Ovary (tissue), 3 donors: Measurements from ENCODE around the gene EEFSEC.

Experiments used
- POLR2A ChIP-seq: fragments of 450-650 bp; IDR thresholded peaks from one replicate; pipeline ENCODE4 v1.6.1; 2017; ENCODE audit warnings: antibody characterized with exemption, mild to moderate bottlenecking, moderate library complexity
- TF ChIP-seq, protein P1 (sequence below), 3 donors: fragments of 450-650 bp in 2 of 3; fragments of 200-600 bp in 1 of 3; IDR thresholded peaks; one replicate each; pipeline versions ENCODE4 v1.5.1 to v1.8.0; 2016 to 2022; ENCODE audit warnings: antibody characterized with exemption in 3 of 3, mild to moderate bottlenecking in 1 of 3
- donor health status: DM: no; HTN: no; CAD: no.

DNA sequence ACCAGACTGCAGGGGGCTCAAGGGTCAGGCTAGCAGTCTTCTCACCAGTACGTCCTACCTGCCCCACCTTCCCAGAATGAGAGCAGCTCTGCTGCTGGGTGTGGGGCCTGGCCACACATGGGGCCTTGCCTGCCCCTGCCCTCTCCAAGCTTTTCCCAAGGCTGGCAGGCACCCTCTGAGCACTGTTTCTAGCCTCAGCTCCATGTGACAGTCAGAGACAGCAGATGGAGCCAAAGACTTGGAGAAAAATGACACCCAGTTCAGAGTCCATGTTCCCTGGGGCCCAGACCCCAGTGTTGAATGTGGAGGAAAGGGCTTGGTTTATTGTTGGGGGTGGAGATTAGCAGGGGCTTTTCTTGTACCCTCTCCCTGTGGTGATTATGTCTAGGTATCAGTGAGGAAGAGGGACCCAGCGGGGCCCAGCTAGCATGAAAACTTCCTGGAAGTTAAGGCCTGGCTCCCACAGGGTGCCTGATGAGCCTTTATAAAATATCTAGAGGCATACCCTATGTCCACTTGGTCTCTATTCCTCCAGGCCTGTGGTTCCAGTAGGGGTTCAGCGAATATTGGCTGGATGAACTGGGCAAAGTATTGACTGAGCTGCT lies 153.8 kb downstream of the EEFSEC start:
- TF ChIP-seq POLR2A: no peak
- TF ChIP-seq, protein P1, sequence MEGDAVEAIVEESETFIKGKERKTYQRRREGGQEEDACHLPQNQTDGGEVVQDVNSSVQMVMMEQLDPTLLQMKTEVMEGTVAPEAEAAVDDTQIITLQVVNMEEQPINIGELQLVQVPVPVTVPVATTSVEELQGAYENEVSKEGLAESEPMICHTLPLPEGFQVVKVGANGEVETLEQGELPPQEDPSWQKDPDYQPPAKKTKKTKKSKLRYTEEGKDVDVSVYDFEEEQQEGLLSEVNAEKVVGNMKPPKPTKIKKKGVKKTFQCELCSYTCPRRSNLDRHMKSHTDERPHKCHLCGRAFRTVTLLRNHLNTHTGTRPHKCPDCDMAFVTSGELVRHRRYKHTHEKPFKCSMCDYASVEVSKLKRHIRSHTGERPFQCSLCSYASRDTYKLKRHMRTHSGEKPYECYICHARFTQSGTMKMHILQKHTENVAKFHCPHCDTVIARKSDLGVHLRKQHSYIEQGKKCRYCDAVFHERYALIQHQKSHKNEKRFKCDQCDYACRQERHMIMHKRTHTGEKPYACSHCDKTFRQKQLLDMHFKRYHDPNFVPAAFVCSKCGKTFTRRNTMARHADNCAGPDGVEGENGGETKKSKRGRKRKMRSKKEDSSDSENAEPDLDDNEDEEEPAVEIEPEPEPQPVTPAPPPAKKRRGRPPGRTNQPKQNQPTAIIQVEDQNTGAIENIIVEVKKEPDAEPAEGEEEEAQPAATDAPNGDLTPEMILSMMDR (IDR thresholded peaks at IDR 0.05): no peak
